ENCODE data around the gene GAS7.
"Not testable (repeated sequence)": the region's sequence is repeated elsewhere in the genome, so short reads cannot be mapped to it uniquely, and the experiment has no call there.

GAS7 gene

DNA sequence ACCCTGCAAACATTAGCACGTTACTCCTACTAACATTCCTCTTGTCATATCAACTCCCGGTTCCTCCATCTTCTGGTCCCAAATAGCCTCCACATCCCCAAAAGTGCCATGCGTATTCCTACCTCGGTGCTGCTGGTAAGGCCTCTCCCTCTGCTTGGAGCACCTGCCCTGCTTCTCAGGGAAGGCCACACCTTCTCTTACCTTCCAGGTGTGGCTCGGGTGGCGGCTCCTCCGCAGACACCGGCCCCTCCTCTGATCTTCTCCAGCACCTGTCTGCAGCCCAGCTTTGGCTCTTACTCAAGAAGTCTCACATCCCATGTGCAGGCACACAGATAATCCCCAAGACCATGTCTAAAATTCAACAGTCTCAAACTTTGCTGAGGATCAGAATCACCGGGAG, 92.3 kb downstream of the GAS7 start:
- CTCF ChIA-PET = interaction anchor here (0.7 kb wide), 1 partner anchor 20 kb away, joined by 3 read pairs; no protein-coding TSS in a partner anchor
- no peak for DNase-seq (ENCODE audit: low read depth, low spot score)
- TF ChIP-seq, protein P1, sequence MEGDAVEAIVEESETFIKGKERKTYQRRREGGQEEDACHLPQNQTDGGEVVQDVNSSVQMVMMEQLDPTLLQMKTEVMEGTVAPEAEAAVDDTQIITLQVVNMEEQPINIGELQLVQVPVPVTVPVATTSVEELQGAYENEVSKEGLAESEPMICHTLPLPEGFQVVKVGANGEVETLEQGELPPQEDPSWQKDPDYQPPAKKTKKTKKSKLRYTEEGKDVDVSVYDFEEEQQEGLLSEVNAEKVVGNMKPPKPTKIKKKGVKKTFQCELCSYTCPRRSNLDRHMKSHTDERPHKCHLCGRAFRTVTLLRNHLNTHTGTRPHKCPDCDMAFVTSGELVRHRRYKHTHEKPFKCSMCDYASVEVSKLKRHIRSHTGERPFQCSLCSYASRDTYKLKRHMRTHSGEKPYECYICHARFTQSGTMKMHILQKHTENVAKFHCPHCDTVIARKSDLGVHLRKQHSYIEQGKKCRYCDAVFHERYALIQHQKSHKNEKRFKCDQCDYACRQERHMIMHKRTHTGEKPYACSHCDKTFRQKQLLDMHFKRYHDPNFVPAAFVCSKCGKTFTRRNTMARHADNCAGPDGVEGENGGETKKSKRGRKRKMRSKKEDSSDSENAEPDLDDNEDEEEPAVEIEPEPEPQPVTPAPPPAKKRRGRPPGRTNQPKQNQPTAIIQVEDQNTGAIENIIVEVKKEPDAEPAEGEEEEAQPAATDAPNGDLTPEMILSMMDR (IDR thresholded peaks at IDR 0.05; ENCODE audit: insufficient read depth, low read length, missing control alignments) = no peak
- no peak overlapping the region for H3K4me3 ChIP-seq (ENCODE audit: low read depth, low read length)
- POLR2A ChIA-PET = interaction anchor here (1.3 kb wide), 1 partner anchor 9 kb away, joined by 5 read pairs; no protein-coding TSS in a partner anchor

DNA sequence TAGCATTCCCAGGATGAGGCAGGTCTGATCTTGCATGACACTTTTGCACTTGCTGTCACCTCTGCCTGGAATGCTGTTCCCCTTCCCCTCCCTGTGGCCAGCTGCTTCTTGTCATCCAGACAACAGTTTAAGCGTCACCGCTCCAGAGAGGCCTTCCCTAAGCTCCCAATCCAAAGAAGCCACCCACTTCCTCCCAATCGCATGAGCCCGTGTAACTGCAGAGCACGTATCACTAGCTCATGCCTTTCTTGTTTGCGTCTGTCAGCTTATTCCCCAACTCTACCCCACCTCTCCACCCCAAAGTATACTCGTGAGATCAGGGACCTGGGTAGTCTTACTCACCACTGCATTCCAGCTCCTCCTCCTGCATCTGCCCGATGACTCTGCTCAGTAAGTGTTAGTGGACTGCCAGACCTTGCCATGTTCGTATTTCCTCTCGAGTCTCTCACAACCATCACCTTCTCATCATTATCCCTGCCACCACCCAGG, 92.8 kb downstream of the GAS7 start:
- CTCF ChIA-PET = interaction anchor here (0.7 kb wide), 1 partner anchor 20 kb away, joined by 3 read pairs; no protein-coding TSS in a partner anchor
- TF ChIP-seq, protein P1 (IDR thresholded peaks at IDR 0.05; ENCODE audit: insufficient read depth, low read length, missing control alignments) = no peak
- POLR2A ChIA-PET = interaction anchor here (1.3 kb wide), 1 partner anchor 10 kb away, joined by 5 read pairs; no protein-coding TSS in a partner anchor
- H3K4me3 ChIP-seq (ENCODE audit: low read depth, low read length) = no peak overlapping the region
- DNase-seq (ENCODE audit: low read depth, low spot score) = peak; percentile 34

DNA sequence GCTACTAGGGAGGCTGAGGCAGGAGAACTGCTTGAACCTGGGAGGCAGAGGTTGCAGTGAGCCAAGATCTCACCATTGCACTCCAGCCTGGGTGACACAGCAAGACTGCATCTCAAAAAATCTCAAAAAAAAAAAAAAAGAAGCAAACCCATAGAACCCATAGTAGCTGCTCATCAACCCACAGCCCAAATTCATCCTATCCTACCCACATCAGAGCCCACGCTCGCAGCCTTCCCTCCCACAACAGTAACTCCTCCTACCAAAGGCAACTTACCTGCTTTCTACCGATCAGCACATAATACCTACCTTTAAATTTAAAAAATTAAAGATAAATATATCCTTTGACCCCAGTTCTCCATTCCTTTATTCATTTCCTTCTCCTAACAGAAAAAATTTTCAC, 94.7 kb downstream of the GAS7 start:
- DNase-seq (ENCODE audit: low read depth, low spot score) = no peak
- ChIA-PET CTCF (no interaction called here), POLR2A (no interaction called here)
- H3K4me3 ChIP-seq (ENCODE audit: low read depth, low read length) = no peak overlapping the region
- TF ChIP-seq, protein P1 (IDR thresholded peaks at IDR 0.05; ENCODE audit: insufficient read depth, low read length, missing control alignments) = no peak

DNA sequence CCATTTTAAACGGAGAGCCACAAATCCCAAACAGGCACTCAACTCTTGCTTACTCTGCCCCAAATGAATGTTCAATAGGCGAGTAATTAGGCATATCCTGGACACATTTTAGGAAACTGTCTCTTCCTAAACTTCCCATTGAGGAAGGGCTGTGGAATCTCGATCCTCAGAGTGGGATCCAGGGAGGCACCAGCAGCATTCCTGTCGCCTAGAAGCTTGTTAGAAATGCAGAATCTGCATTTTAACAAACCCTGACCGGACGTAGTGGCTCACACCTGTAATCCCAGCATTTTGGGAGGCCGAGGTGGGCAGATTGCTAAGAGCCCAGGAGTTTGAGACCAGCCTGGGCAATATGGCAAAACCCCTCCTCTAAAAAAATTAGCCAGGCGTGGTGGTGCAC, 95.6 kb downstream of the GAS7 start:
- H3K4me3 ChIP-seq (ENCODE audit: low read depth, low read length) = no peak overlapping the region
- ChIA-PET POLR2A (no interaction called here), CTCF (no interaction called here)
- DNase-seq (ENCODE audit: low read depth, low spot score) = no peak
- TF ChIP-seq, protein P1 (IDR thresholded peaks at IDR 0.05; ENCODE audit: insufficient read depth, low read length, missing control alignments) = no peak

DNA sequence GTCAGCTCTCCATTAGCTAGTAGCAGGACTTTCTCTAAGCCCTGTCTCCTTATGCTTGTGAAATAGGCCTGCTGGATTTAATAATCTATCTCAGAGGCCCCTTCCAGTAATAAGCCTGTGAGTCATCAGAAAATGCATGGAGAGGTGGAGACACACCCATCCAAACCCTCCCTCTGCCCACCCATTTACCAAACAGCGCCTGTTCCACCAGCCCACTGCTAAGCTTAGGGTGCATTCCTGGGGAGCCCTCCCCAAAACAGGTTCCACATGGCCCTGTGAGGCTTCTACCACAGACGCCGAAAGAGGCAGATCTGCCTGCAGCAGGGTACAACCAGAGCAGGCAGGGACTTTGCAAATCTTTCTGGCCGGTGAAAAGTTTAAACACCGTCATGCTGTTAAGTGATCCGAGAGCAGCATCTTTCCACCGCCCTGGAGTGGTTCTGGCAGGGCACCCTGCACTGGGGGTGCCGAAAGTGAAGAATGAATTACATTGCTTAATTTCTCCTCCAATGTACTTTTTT, 99.3 kb downstream of the GAS7 start:
- CTCF ChIA-PET = interaction anchor here (1.2 to 1.4 kb wide), 2 partner anchors 28 to 518 kb away, joined by 4 read pairs; no protein-coding TSS in a partner anchor
- DNase-seq (ENCODE audit: low read depth, low spot score) = peak; percentile 33
- TF ChIP-seq, protein P1 (IDR thresholded peaks at IDR 0.05; ENCODE audit: insufficient read depth, low read length, missing control alignments) = no peak
- POLR2A ChIA-PET = no interaction called here
- H3K4me3 ChIP-seq (ENCODE audit: low read depth, low read length) = no peak overlapping the region

DNA sequence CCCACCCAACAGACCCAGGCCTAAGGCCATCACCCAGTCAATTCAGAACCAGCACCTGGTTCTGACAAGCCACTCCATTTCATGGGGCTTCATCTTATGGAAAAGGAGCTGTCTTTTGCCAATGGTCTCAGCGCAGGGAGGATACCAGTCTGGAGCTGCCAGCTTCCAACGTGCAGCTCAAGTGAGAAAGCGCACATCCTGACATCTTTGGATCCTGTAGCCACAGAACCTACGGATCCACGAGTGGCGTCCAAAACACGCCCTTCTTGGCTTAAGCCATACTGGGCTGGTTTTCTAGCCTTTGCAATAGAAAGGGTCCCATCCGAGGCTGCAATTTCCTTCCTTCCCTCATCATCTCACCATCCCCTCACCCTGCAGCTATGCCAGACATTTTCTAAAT, 101.8 kb downstream of the GAS7 start:
- TF ChIP-seq, protein P1 (IDR thresholded peaks at IDR 0.05; ENCODE audit: insufficient read depth, low read length, missing control alignments) = no peak
- ChIA-PET CTCF (no interaction called here), POLR2A (no interaction called here)
- DNase-seq (ENCODE audit: low read depth, low spot score) = no peak
- H3K4me3 ChIP-seq (ENCODE audit: low read depth, low read length) = no peak overlapping the region

DNA sequence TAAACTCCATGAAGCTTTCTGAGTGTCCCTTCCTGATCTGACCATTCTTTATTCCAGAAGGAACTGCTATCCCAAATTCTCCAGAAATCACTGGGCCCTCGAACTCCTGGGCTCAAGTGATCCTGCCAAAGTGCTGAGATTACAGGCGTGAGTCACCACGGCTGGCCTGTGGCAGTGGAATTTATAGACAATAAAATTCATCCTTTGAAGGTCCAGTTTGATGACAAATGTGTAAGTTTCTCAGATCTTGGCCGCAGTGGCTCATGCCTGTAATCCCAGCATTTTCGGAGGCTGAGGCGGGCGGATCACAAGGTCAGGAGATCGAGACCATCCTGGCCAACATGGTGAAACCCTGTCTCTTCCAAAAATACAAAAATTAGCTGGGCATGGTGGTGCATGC, 103.1 kb downstream of the GAS7 start:
- POLR2A ChIA-PET = interaction anchor here (0.6 to 1.1 kb wide), 2 partner anchors 13 to 32 kb away, joined by 3 to 4 read pairs; no protein-coding TSS in a partner anchor
- H3K4me3 ChIP-seq (ENCODE audit: low read depth, low read length); CTCF ChIA-PET: not testable (repeated sequence)
- DNase-seq (ENCODE audit: low read depth, low spot score) = peak; percentile 10
